H1 (cell line): Measurements from ENCODE around the gene KRTAP12-3.

Experiments used
- EP300 ChIP-seq, 2 experiments: IDR thresholded peaks; 1 replicate in 1 of 2; 2 replicates in 1 of 2; pipeline ENCODE4 v1.6.1; 2011 to 2012; ENCODE audit warnings: low read depth in 2 of 2, low read length in 2 of 2, mild to moderate bottlenecking in 2 of 2, borderline replicate concordance in 1 of 2, inconsistent platforms in 1 of 2, moderate library complexity in 1 of 2
- FOSL1 ChIP-seq: IDR thresholded peaks from 2 replicates; pipeline ENCODE4 v1.6.1; 2011; ENCODE audit warnings: mild to moderate bottlenecking, low read depth, low read length, moderate library complexity; ENCODE audit not compliant: insufficient read depth
- NANOG ChIP-seq: IDR thresholded peaks from 2 replicates; pipeline ENCODE4 v1.6.1; 2011; ENCODE audit warnings: low read length, low read depth, mild to moderate bottlenecking, inconsistent platforms; ENCODE audit not compliant: insufficient read depth, poor library complexity, severe bottlenecking
- POLR2A ChIP-seq, 2 experiments: IDR thresholded peaks; 1 replicate in 1 of 2; 2 replicates in 1 of 2; pipeline ENCODE4 v1.6.1; 2011; ENCODE audit warnings: low read depth in 2 of 2, low read length in 2 of 2, mild to moderate bottlenecking in 2 of 2; ENCODE audit errors: control extremely low read depth in 1 of 2
- POLR2AphosphoS5 ChIP-seq: IDR thresholded peaks from 2 replicates; pipeline ENCODE4 v1.6.1; 2011; ENCODE audit warnings: low read depth, low read length
- RFX5 ChIP-seq: IDR thresholded peaks from 2 replicates; pipeline ENCODE4 v1.6.1; 2011; ENCODE audit warnings: low read depth, low read length, improper control_type of control experiment, borderline replicate concordance
- SIN3A ChIP-seq, 2 experiments: IDR thresholded peaks in 1 of 2; conservative IDR thresholded peaks in 1 of 2; 2 replicates each; pipeline ENCODE4 v1.6.1; 2011 to 2012; ENCODE audit warnings: low read length in 2 of 2, improper control_type of control experiment in 1 of 2, low read depth in 1 of 2, mild to moderate bottlenecking in 1 of 2
- TAF1 ChIP-seq: IDR thresholded peaks from 2 replicates; pipeline ENCODE4 v1.6.1; 2011; ENCODE audit warnings: mild to moderate bottlenecking, low read depth, low read length
- TF ChIP-seq, protein P1 (sequence below): IDR thresholded peaks from 2 replicates; pipeline ENCODE4 v1.6.1; 2012; ENCODE audit warnings: inconsistent platforms
- TF ChIP-seq, protein P2 (sequence below), 3 experiments: IDR thresholded peaks; 1 replicate in 2 of 3; 2 replicates in 1 of 3; pipeline versions ENCODE4 v1.5.1 to v1.6.1; 2011; ENCODE audit warnings: low read length in 3 of 3, mild to moderate bottlenecking in 3 of 3, inconsistent platforms in 2 of 3, low read depth in 1 of 3, moderate library complexity in 1 of 3; ENCODE audit not compliant: insufficient read depth in 1 of 3; ENCODE audit errors: control extremely low read depth in 1 of 3

DNA sequence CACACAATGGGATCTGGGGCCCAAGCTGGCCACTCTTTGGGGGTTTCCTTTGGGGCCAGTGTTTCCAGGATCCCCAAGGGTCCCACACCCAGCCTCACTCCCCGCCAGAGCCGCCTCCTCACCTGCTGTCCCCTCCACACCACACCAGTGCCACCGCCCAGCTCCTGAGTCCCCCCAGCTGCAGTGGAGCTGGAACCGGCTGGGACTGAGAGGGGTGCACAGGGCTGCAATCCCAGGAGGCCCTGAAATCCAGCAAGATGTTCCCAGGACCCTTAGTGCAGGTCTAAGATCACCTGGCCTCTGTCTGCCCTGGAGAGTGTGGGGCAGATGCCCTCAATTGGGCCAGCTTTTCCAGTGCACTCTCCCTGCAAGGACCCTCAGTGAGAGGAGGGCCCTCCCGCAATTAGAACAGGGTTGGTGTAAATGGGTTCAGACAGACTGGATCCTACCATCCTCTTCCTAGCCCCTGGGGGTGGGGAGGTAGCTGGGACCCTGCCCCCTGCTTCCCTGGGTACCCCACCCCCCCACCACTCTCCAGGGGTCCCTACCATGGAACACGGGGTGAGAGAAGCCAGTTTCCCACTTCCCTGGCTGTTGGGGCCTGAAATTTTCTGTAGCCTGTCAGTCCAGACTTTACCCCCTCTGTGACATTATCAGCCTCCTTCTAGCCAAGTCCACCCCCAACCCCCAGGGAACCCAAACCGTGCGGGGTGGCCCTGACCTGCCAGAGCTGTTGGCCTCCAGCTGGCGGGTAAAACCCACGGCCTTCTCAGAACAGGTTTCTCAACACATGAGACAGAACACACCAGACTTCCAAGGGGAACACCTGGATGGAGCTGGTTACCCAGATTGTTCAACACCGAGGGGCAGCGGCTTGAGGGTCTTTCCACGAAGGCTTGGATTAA lies 46.3 kb downstream of the KRTAP12-3 start:
- TF ChIP-seq POLR2A (IDR thresholded peaks at IDR 0.05; ENCODE audit: control extremely low read depth in 1 of 2, low read depth in 2 of 2, low read length in 2 of 2) (no peak), SIN3A (conservative IDR thresholded peaks at IDR 0.05 in 1 of 2, IDR thresholded peaks at IDR 0.05 in 1 of 2; ENCODE audit: low read depth in 1 of 2, low read length in 2 of 2) (no peak), RFX5 (no peak), POLR2AphosphoS5 (no peak), NANOG (no peak), EP300 (IDR thresholded peaks at IDR 0.05; ENCODE audit: borderline replicate concordance in 1 of 2, low read depth in 2 of 2, low read length in 2 of 2) (no peak), FOSL1 (no peak), TAF1 (no peak)
- TF ChIP-seq, protein P1, sequence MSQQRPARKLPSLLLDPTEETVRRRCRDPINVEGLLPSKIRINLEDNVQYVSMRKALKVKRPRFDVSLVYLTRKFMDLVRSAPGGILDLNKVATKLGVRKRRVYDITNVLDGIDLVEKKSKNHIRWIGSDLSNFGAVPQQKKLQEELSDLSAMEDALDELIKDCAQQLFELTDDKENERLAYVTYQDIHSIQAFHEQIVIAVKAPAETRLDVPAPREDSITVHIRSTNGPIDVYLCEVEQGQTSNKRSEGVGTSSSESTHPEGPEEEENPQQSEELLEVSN = no peak
- TF ChIP-seq, protein P2, sequence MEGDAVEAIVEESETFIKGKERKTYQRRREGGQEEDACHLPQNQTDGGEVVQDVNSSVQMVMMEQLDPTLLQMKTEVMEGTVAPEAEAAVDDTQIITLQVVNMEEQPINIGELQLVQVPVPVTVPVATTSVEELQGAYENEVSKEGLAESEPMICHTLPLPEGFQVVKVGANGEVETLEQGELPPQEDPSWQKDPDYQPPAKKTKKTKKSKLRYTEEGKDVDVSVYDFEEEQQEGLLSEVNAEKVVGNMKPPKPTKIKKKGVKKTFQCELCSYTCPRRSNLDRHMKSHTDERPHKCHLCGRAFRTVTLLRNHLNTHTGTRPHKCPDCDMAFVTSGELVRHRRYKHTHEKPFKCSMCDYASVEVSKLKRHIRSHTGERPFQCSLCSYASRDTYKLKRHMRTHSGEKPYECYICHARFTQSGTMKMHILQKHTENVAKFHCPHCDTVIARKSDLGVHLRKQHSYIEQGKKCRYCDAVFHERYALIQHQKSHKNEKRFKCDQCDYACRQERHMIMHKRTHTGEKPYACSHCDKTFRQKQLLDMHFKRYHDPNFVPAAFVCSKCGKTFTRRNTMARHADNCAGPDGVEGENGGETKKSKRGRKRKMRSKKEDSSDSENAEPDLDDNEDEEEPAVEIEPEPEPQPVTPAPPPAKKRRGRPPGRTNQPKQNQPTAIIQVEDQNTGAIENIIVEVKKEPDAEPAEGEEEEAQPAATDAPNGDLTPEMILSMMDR (IDR thresholded peaks at IDR 0.05; ENCODE audit: control extremely low read depth in 1 of 3, insufficient read depth in 1 of 3, low read depth in 1 of 3, low read length in 3 of 3) = no peak
